Measurements from ENCODE around the gene TVP23C. TPM values are rescaled to one million over a fixed set of nuclear protein-coding genes. Genes with fewer than 3 reads are reported as not detected.

The TVP23C gene
- total RNA-seq, 1 experiment from 2014 or later = 6.7 TPM

DNA sequence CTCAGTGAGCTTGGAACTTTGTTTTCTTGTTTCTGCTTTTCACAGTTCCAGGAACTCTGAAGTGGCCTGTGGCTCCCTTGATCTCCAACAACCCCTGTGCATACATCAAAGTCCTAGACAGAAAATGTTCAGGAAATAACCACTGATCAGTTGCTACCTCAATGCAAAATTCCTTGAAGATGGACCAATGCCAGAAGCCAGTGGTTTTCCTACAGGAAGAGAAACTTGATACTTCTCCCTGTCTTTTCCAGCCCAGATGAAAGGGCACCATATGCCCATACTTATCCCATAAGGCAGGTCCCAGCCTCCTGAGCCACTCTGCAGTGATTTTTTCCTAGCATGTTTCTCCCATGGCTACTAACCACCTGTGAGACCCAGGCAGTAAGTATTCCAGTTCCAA is 83.6 kb downstream of the TVP23C start:
- intact Hi-C loops (cut with micrococcal nuclease; ENCODE audit: unreplicated experiment) = no loop called here
- ATAC-seq (no peak), DNase-seq (ENCODE audit: low read depth, low spot score) (no peak)

GRCh38 chr17:15478845-15479244 is 84.4 kb downstream of the TVP23C start:
- ATAC-seq = no peak
- ChIA-PET POLR2A (no interaction called here), CTCF (interaction anchor here (0.5 kb wide), 1 partner anchor 237 kb away, joined by 3 read pairs; no protein-coding TSS in a partner anchor)
- H3K4me3 ChIP-seq (ENCODE audit: low read depth in 2 of 2, low read length in 2 of 2) = no peak overlapping the region
- BruUV-seq (replicated peaks) = no TSS peak
- no peaks in the 10 kb centered on the region for H3K36me3 ChIP-seq (ENCODE audit: control insufficient read depth, insufficient read depth, low read length)
- no peak overlapping the region for H3K27ac ChIP-seq (ENCODE audit: low read length)
- no peaks in the 10 kb centered on the region for H3K27me3 ChIP-seq (ENCODE audit: control insufficient read depth, insufficient read depth, low read length)
- no peak for TF ChIP-seq POLR2AphosphoS5 (IDR thresholded peaks at IDR 0.05; ENCODE audit: low read depth, low read length)
- TF ChIP-seq, protein P1, sequence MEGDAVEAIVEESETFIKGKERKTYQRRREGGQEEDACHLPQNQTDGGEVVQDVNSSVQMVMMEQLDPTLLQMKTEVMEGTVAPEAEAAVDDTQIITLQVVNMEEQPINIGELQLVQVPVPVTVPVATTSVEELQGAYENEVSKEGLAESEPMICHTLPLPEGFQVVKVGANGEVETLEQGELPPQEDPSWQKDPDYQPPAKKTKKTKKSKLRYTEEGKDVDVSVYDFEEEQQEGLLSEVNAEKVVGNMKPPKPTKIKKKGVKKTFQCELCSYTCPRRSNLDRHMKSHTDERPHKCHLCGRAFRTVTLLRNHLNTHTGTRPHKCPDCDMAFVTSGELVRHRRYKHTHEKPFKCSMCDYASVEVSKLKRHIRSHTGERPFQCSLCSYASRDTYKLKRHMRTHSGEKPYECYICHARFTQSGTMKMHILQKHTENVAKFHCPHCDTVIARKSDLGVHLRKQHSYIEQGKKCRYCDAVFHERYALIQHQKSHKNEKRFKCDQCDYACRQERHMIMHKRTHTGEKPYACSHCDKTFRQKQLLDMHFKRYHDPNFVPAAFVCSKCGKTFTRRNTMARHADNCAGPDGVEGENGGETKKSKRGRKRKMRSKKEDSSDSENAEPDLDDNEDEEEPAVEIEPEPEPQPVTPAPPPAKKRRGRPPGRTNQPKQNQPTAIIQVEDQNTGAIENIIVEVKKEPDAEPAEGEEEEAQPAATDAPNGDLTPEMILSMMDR (IDR thresholded peaks at IDR 0.05) = no peak
- no peak for TF ChIP-seq SIN3A (IDR thresholded peaks at IDR 0.05; ENCODE audit: borderline replicate concordance, insufficient read depth, low read depth, low read length)
- TF ChIP-seq REST (IDR thresholded peaks at IDR 0.05; ENCODE audit: insufficient read depth in 1 of 2, low read depth in 2 of 2, low read length in 1 of 2) = no peak
- no peak for TF ChIP-seq TCF7L2 (IDR thresholded peaks at IDR 0.05; ENCODE audit: low read depth, low read length)
- no peaks in the 10 kb centered on the region for H3K9me3 ChIP-seq (ENCODE audit: control insufficient read depth, insufficient read depth, low read depth, low read length)
- in situ Hi-C loops (cut with HindIII; ENCODE audit: low pct_unique_long_range_greater_than_20kb, low sequenced_read_pairs) = no loop called here
- intact Hi-C loops (cut with micrococcal nuclease; ENCODE audit: unreplicated experiment) = no loop called here
- DNase-seq (ENCODE audit: low read depth, low spot score) = no peak
- no peaks in the 10 kb centered on the region for H3K4me1 ChIP-seq (ENCODE audit: control insufficient read depth, insufficient read depth, low read length)

More for the DNA sequence above, 83.6 kb downstream of the TVP23C start:
- CTCF ChIA-PET = no interaction called here
- Histone ChIP-seq H3K36me3 (ENCODE audit: control insufficient read depth, insufficient read depth, low read length) (no peaks in the 10 kb centered on the region), H3K4me3 (ENCODE audit: low read depth in 2 of 2, low read length in 2 of 2) (no peak overlapping the region), H3K4me1 (ENCODE audit: control insufficient read depth, insufficient read depth, low read length) (no peaks in the 10 kb centered on the region), H3K27ac (ENCODE audit: low read length) (no peak overlapping the region), H3K9me3 (ENCODE audit: control insufficient read depth, insufficient read depth, low read depth, low read length) (no peaks in the 10 kb centered on the region), H3K27me3 (ENCODE audit: control insufficient read depth, insufficient read depth, low read length) (no peaks in the 10 kb centered on the region)
- no TSS peak for BruUV-seq (replicated peaks)
- TF ChIP-seq TCF7L2 (IDR thresholded peaks at IDR 0.05; ENCODE audit: low read depth, low read length) (no peak), SIN3A (IDR thresholded peaks at IDR 0.05; ENCODE audit: borderline replicate concordance, insufficient read depth, low read depth, low read length) (no peak), REST (IDR thresholded peaks at IDR 0.05; ENCODE audit: insufficient read depth in 1 of 2, low read depth in 2 of 2, low read length in 1 of 2) (no peak), POLR2AphosphoS5 (IDR thresholded peaks at IDR 0.05; ENCODE audit: low read depth, low read length) (no peak)
- TF ChIP-seq, protein P1 (IDR thresholded peaks at IDR 0.05) = no peak
- in situ Hi-C loops (cut with HindIII; ENCODE audit: low pct_unique_long_range_greater_than_20kb, low sequenced_read_pairs) = no loop called here
- POLR2A ChIA-PET = no interaction called here
